GM18502 (cell line): Measurements from ENCODE around the gene SEC24D.
"Not testable (repeated sequence)": the region's sequence is repeated elsewhere in the genome, so short reads cannot be mapped to it uniquely, and the experiment has no call there.

Source experiments
- ATAC-seq: cut with Tn5 transposase; IDR thresholded peaks from one replicate; pipeline ENCODE4 v1.9.1; 2021; ENCODE audit warnings: mild to moderate bottlenecking; ENCODE audit not compliant: unreplicated experiment, poor library complexity

Gene SEC24D

GRCh38 chr4:118814058-118814457 is 21.9 kb downstream of the SEC24D start:
- ATAC-seq: no peak

GRCh38 chr4:118813561-118813960 is 22.4 kb downstream of the SEC24D start:
- no peak for ATAC-seq

- ATAC-seq: no peak
These were observed 24.1 kb downstream of the SEC24D start for GRCh38 chr4:118811832-118812231.

GRCh38 chr4:118810991-118811764 is 24.7 kb downstream of the SEC24D start:
- ATAC-seq: no peak

- no peak for ATAC-seq
These were observed 28.3 kb downstream of the SEC24D start for GRCh38 chr4:118807659-118808058.

GRCh38 chr4:118803253-118803652 is 32.7 kb downstream of the SEC24D start:
- no peak for ATAC-seq

GRCh38 chr4:118801895-118802575 is 33.9 kb downstream of the SEC24D start:
- no peak for ATAC-seq

GRCh38 chr4:118799231-118799942 is 36.5 kb downstream of the SEC24D start:
- ATAC-seq: no peak

GRCh38 chr4:118798658-118799057 is 37.3 kb downstream of the SEC24D start:
- no peak for ATAC-seq

GRCh38 chr4:118797558-118798142 is 38.3 kb downstream of the SEC24D start:
- no peak for ATAC-seq

GRCh38 chr4:118791690-118792446 is 44.1 kb downstream of the SEC24D start:
- not testable (repeated sequence) for ATAC-seq

- no peak for ATAC-seq
These were observed 45.4 kb downstream of the SEC24D start for GRCh38 chr4:118790544-118790943.

GRCh38 chr4:118788911-118789310 is 47.0 kb downstream of the SEC24D start:
- ATAC-seq: no peak

- ATAC-seq: no peak
These were observed 48.0 kb downstream of the SEC24D start for GRCh38 chr4:118787844-118788380.

- no peak for ATAC-seq
These were observed 51.1 kb downstream of the SEC24D start for GRCh38 chr4:118784776-118785175.

GRCh38 chr4:118783887-118784286 is 52.0 kb downstream of the SEC24D start:
- ATAC-seq: no peak

- ATAC-seq: not testable (repeated sequence)
These were observed 53.0 kb downstream of the SEC24D start for GRCh38 chr4:118782886-118783285.

- not testable (repeated sequence) for ATAC-seq
These were observed 58.3 kb downstream of the SEC24D start for GRCh38 chr4:118777649-118778048.

GRCh38 chr4:118776955-118777640 is 58.8 kb downstream of the SEC24D start:
- not testable (repeated sequence) for ATAC-seq
